Smooth muscle cell (in vitro differentiated cells): ENCODE results near the gene CLEC4C. TPM values are rescaled to one million over a fixed set of nuclear protein-coding genes. Genes with fewer than 3 reads are reported as not detected.
A peak's percentile ranks its signal among the peaks of the same experiment; 100 is the strongest.
"Not testable (repeated sequence)": the region's sequence is repeated elsewhere in the genome, so short reads cannot be mapped to it uniquely, and the experiment has no call there.

Experiments
- DNase-seq: peaks from one replicate; lab custom pipeline; 2025; ENCODE audit not compliant: unreplicated experiment; lab: John Stamatoyannopoulos, UW
- H2AFZ ChIP-seq: fragments of 200-600 bp; sonication (generic); 2 replicates; pipeline ENCODE4 v1.6.0; 2016; ENCODE audit warnings: antibody characterized with exemption, low read depth, mild to moderate bottlenecking
- H3F3A ChIP-seq: fragments of 200-600 bp; sonication (generic); 2 replicates; pipeline ENCODE4 v1.6.0; 2017; ENCODE audit warnings: antibody characterized with exemption, low read depth
- H3K27ac ChIP-seq: fragments of 200-600 bp; sonication (generic); 2 replicates; pipeline ENCODE4 v1.5.1; 2016; ENCODE audit warnings: low read depth, mild to moderate bottlenecking
- H3K27me3 ChIP-seq: fragments of 200-600 bp; sonication (generic); 2 replicates; pipeline ENCODE4 v1.6.1; 2016; ENCODE audit warnings: low read depth, mild to moderate bottlenecking
- H3K36me3 ChIP-seq: fragments of 200-600 bp; sonication (generic); 2 replicates; pipeline ENCODE4 v1.5.1; 2016; ENCODE audit warnings: low read depth
- H3K4me1 ChIP-seq: fragments of 200-600 bp; sonication (generic); 2 replicates; pipeline ENCODE4 v1.5.1; 2016; ENCODE audit warnings: low read depth
- H3K4me2 ChIP-seq: fragments of 200-600 bp; sonication (generic); 2 replicates; pipeline ENCODE4 v1.6.0; 2016; ENCODE audit warnings: mild to moderate bottlenecking
- H3K4me3 ChIP-seq: fragments of 200-600 bp; sonication (generic); 2 replicates; pipeline ENCODE4 v1.5.1; 2016; ENCODE audit warnings: mild to moderate bottlenecking
- H3K79me2 ChIP-seq: fragments of 200-600 bp; sonication (generic); 2 replicates; pipeline ENCODE4 v1.6.0; 2016; ENCODE audit warnings: low read depth, mild to moderate bottlenecking
- H3K9ac ChIP-seq: fragments of 200-600 bp; sonication (generic); 2 replicates; pipeline ENCODE4 v1.6.0; 2016; ENCODE audit warnings: low read depth
- H3K9me3 ChIP-seq: fragments of 200-600 bp; sonication (generic); replicated peaks from 2 replicates; pipeline ENCODE4 v1.5.1; 2016; ENCODE audit warnings: low read depth
- H4K20me1 ChIP-seq: fragments of 200-600 bp; sonication (generic); 2 replicates; pipeline ENCODE4 v1.6.0; 2016; ENCODE audit warnings: low read depth
- CTCF ChIP-seq: fragments of 200-600 bp; sonication (generic); IDR thresholded peaks from 2 replicates; pipeline ENCODE4 v1.5.1; 2017; ENCODE audit warnings: borderline replicate concordance, mild to moderate bottlenecking, antibody characterized with exemption; ENCODE audit not compliant: insufficient read depth, poor library complexity, severe bottlenecking
- WGBS: methylation state at CpG from one replicate; pipeline ENCODE4 v1.1.7; 2016; ENCODE audit warnings: low lambda C conversion rate; 5-methylcytosine and 5-hydroxymethylcytosine counted together
- polyA plus RNA-seq: library from polyadenylated mRNA; unstranded; fragments of >200 nt; fragmentation: Nextera tagmentation; extraction: Ambion mirVana; gene quantifications from 2 replicates; pipeline ENCODE4 v1.2.1, GENCODE V29; 2016
- total RNA-seq: library from RNA; depleted of rRNA; stranded (reverse); fragments of >200 nt; gene quantifications from 2 replicates; pipeline ENCODE4 v1.2.3, GENCODE V29; 2014

The CLEC4C gene
- total and polyA plus RNA-seq, 2 experiments from 2014 or later, result not detected

GRCh38 chr12:7787574-7788293 is 40.6 kb upstream of the CLEC4C start:
- Histone ChIP-seq H3K4me1 (no peaks in the 10 kb centered on the region), H3K9me3 (no peaks in the 10 kb centered on the region), H3K27ac (no peak overlapping the region), H3K9ac (no peak overlapping the region), H2AFZ (peak overlapping the region; percentile 23), H3K27me3 (peaks cover 33% of the 10 kb centered on the region), H3F3A (no peaks in the 10 kb centered on the region), H3K4me2 (peak overlapping the region; percentile 52), H3K79me2 (no peaks in the 10 kb centered on the region), H3K36me3 (no peaks in the 10 kb centered on the region), H3K4me3 (no peak overlapping the region), H4K20me1 (no peaks in the 10 kb centered on the region)
- TF ChIP-seq CTCF, result no peak
- WGBS, result 30% methylated on average over 13 of the region's 13 CpGs
- no peak for DNase-seq

DNA sequence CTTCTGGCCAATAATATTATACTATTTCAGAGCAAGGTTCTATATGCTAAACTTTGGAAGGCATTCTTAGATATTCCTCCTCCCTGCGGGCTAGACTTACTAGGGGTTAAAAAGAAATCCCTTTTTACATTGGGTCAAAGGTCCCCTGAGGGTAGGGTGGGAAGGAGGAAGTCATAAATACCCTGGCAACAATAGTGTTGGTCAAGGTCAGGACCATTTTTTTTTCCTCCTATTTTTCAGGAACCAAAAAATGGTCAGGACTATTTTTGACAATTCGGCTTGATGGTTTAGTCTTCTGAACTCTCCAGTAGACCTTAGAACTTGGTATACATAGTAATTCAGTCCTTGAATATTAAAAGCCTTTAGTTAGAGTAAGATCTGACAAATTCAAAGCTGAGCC is 37.5 kb upstream of the CLEC4C start:
- no peaks in the 10 kb centered on the region for H4K20me1 ChIP-seq
- no peak overlapping the region for H3K4me2 ChIP-seq
- no peaks in the 10 kb centered on the region for H3F3A ChIP-seq
- no peak overlapping the region for H2AFZ ChIP-seq
- no peaks in the 10 kb centered on the region for H3K4me1 ChIP-seq
- H3K4me3 ChIP-seq, result no peak overlapping the region
- H3K27me3 ChIP-seq, result peaks cover 25% of the 10 kb centered on the region
- no peak overlapping the region for H3K27ac ChIP-seq
- no peak for DNase-seq
- H3K79me2 ChIP-seq, result no peaks in the 10 kb centered on the region
- WGBS, result 74% methylated on average over 2 of the region's 2 CpGs
- H3K9me3 ChIP-seq, result no peaks in the 10 kb centered on the region
- no peaks in the 10 kb centered on the region for H3K36me3 ChIP-seq
- TF ChIP-seq CTCF, result no peak
- H3K9ac ChIP-seq, result no peak overlapping the region

DNA sequence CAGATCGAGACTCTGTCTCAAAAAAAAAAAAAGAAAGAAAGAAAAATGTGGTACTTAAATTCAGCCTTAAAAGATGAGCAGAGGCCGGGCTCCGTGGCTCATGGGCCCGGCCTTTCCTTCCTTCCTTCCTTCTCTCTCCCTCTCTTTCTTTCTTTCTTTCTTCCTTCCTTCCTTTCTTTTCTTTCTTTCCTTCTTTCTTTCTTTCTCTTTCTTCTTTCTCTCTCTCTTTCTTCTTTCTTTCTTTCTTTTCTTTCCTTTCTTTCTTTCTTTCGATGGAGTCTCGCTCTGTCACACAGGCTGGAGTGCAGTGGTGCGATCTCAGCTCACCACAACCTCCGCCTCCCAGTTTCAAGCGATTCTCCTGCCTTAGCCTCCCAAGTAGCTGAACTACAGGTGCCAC is 36.3 kb upstream of the CLEC4C start:
- H3K9ac ChIP-seq, H4K20me1 ChIP-seq, H2AFZ ChIP-seq, DNase-seq, H3K36me3 ChIP-seq, H3K4me3 ChIP-seq, H3K79me2 ChIP-seq, H3F3A ChIP-seq, H3K4me2 ChIP-seq, H3K4me1 ChIP-seq, H3K27ac ChIP-seq, H3K9me3 ChIP-seq: not testable (repeated sequence)
- 86% methylated on average over 9 of the region's 9 CpGs for WGBS
- peaks cover 16% of the 10 kb centered on the region for H3K27me3 ChIP-seq

DNA sequence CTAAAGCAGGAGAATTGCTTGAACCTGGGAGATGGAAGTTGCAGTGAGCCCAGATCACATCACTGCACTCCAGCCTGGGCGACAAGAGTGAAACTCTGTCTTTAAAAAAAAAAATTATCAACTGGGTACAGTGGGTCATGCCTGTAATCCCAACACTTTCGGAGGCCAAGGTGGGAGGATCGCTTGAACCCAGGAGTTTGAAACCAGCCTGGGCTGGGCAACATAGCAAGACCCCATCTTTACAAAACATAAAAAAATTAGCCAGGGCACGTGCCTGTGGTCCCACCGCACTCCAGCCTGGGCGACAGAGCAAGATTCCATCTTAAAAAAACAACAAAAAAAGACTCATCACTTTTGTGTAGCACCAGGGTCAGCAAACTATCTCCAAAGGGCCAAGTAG is 34.9 kb upstream of the CLEC4C start:
- no peak overlapping the region for H3K9ac ChIP-seq
- H3K27me3 ChIP-seq, result peaks cover 2% of the 10 kb centered on the region
- H3K9me3 ChIP-seq, result no peaks in the 10 kb centered on the region
- no peaks in the 10 kb centered on the region for H3K79me2 ChIP-seq
- no peaks in the 10 kb centered on the region for H3K4me1 ChIP-seq
- no peak for DNase-seq
- H3K4me2 ChIP-seq, result no peak overlapping the region
- H3F3A ChIP-seq, result no peaks in the 10 kb centered on the region
- TF ChIP-seq CTCF, result no peak
- H3K27ac ChIP-seq, result no peak overlapping the region
- H4K20me1 ChIP-seq, result no peaks in the 10 kb centered on the region
- H3K36me3 ChIP-seq, result no peaks in the 10 kb centered on the region
- 97% methylated on average over 6 of the region's 6 CpGs for WGBS
- H3K4me3 ChIP-seq, result no peak overlapping the region
- H2AFZ ChIP-seq, result no peak overlapping the region
